OCI-LY7 (cell line): Measurements from ENCODE around the gene FLNA. TPM values are rescaled to one million over a fixed set of nuclear protein-coding genes. Genes with fewer than 3 reads are reported as not detected.

ENCODE experiments used
- BruUV-seq: library from RNA; stranded (reverse); fragments of 400-500 nt; replicated peaks from 2 replicates; lab custom pipeline; 2021; lab: Mats Ljungman, UMichigan
- CTCF ChIA-PET: fragments of 300-600 bp; sonication (Branson Sonifier 250); formaldehyde crosslinking; loops from one replicate; lab custom pipeline; 2022; ENCODE audit warnings: antibody characterized with exemption; ENCODE audit not compliant: unreplicated experiment; lab: Charles Lee
- POLR2A ChIA-PET: fragments of 300-600 bp; sonication (Branson Sonifier 250); formaldehyde crosslinking; loops from one replicate; lab custom pipeline; 2022; ENCODE audit warnings: antibody characterized with exemption; lab: Charles Lee
- DNase-seq: peaks from one replicate; pipeline ENCODE4 v3.0.0-alpha.2; 2015; ENCODE audit warnings: low spot score
- H2AFZ ChIP-seq: fragments of 200-600 bp; sonication (generic), shearing (Covaris generic); 2 replicates; pipeline ENCODE4 v1.6.1; 2014; ENCODE audit warnings: mild to moderate bottlenecking, antibody characterized with exemption, low read length, moderate library complexity
- H3K27ac ChIP-seq: fragments of 200-600 bp; sonication (generic); 2 replicates; pipeline ENCODE4 v1.5.1; 2014; ENCODE audit warnings: mixed run types, low read depth, mild to moderate bottlenecking, moderate library complexity, low read length, inconsistent platforms; ENCODE audit not compliant: poor library complexity, severe bottlenecking
- H3K36me3 ChIP-seq: fragments of 200-600 bp; sonication (generic); 2 replicates; pipeline ENCODE4 v1.6.1; 2014; ENCODE audit warnings: mild to moderate bottlenecking, antibody characterized with exemption, low read length, moderate library complexity, mixed read lengths; ENCODE audit not compliant: insufficient read depth
- H3K4me1 ChIP-seq: fragments of 200-600 bp; sonication (generic); 2 replicates; pipeline ENCODE4 v1.5.1; 2014; ENCODE audit warnings: mild to moderate bottlenecking, low read length; ENCODE audit not compliant: insufficient read depth, poor library complexity, severe bottlenecking
- H3K4me2 ChIP-seq: fragments of 200-600 bp; sonication (generic); 2 replicates; pipeline ENCODE4 v1.6.1; 2014; ENCODE audit warnings: mild to moderate bottlenecking, low read length
- H3K4me3 ChIP-seq: fragments of 200-600 bp; sonication (generic); 2 replicates; pipeline ENCODE4 v1.5.1; 2014; ENCODE audit warnings: mild to moderate bottlenecking, low read depth, low read length; ENCODE audit not compliant: poor library complexity, severe bottlenecking
- H3K79me2 ChIP-seq: fragments of 200-600 bp; sonication (generic); 2 replicates; pipeline ENCODE4 v1.6.1; 2016; ENCODE audit warnings: low read depth, mild to moderate bottlenecking, low read length, moderate library complexity, mixed read lengths; ENCODE audit not compliant: insufficient read depth
- H3K9me2 ChIP-seq: fragments of 200-600 bp; sonication (generic); 2 replicates; pipeline ENCODE4 v1.6.1; 2016; ENCODE audit warnings: mild to moderate bottlenecking, low read length, mixed read lengths; ENCODE audit not compliant: insufficient read depth
- H3K9me3 ChIP-seq: fragments of 200-600 bp; sonication (generic); 2 replicates; pipeline ENCODE4 v1.6.1; 2014; ENCODE audit warnings: mild to moderate bottlenecking, mixed run types, low read length, mixed read lengths
- H4K20me1 ChIP-seq: fragments of 200-600 bp; sonication (generic); 2 replicates; pipeline ENCODE4 v1.6.1; 2014; ENCODE audit warnings: mild to moderate bottlenecking, antibody characterized with exemption, low read length, moderate library complexity, mixed read lengths; ENCODE audit not compliant: insufficient read depth
- EZH2phosphoT487 ChIP-seq: fragments of 200-600 bp; sonication (generic); IDR thresholded peaks from 2 replicates; pipeline ENCODE4 v1.6.1; 2018; ENCODE audit warnings: low read depth, borderline replicate concordance, mild to moderate bottlenecking, mixed run types, antibody characterized with exemption, low read length, moderate library complexity, mixed read lengths
- intact Hi-C: fragments of 100-400 bp; cut with micrococcal nuclease; formaldehyde crosslinking; loops from one replicate; pipeline ENCODE4 v1.10.0; 2022; ENCODE audit not compliant: unreplicated experiment
- total RNA-seq, 2 experiments: library from RNA; depleted of rRNA in 1 of 2; stranded (reverse); fragments of >200 nt in 1 of 2; shearing (Covaris generic) in 1 of 2; gene quantifications; 2 replicates each; pipeline ENCODE4 v1.2.3, GENCODE V29; 2014 to 2022
- TF ChIP-seq, protein P1 (sequence below): fragments of 200-600 bp; sonication (generic); conservative IDR thresholded peaks from 2 replicates; pipeline ENCODE4 v1.5.1; 2014; ENCODE audit warnings: mild to moderate bottlenecking, antibody characterized with exemption, low read length, moderate library complexity, mixed read lengths

FLNA gene
- total RNA-seq, 2 experiments from 2014 or later = 78.8 to 97.7 TPM

- no peak overlapping the region for H3K27ac ChIP-seq
- no peak for TF ChIP-seq EZH2phosphoT487
- TF ChIP-seq, protein P1, sequence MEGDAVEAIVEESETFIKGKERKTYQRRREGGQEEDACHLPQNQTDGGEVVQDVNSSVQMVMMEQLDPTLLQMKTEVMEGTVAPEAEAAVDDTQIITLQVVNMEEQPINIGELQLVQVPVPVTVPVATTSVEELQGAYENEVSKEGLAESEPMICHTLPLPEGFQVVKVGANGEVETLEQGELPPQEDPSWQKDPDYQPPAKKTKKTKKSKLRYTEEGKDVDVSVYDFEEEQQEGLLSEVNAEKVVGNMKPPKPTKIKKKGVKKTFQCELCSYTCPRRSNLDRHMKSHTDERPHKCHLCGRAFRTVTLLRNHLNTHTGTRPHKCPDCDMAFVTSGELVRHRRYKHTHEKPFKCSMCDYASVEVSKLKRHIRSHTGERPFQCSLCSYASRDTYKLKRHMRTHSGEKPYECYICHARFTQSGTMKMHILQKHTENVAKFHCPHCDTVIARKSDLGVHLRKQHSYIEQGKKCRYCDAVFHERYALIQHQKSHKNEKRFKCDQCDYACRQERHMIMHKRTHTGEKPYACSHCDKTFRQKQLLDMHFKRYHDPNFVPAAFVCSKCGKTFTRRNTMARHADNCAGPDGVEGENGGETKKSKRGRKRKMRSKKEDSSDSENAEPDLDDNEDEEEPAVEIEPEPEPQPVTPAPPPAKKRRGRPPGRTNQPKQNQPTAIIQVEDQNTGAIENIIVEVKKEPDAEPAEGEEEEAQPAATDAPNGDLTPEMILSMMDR = no peak
- H3K4me2 ChIP-seq = no peak overlapping the region
- H3K79me2 ChIP-seq = no peaks in the 10 kb centered on the region
- H3K36me3 ChIP-seq = no peaks in the 10 kb centered on the region
- H3K9me2 ChIP-seq = no peaks in the 10 kb centered on the region
- H3K4me3 ChIP-seq = no peak overlapping the region
- no peaks in the 10 kb centered on the region for H3K9me3 ChIP-seq
- no peak overlapping the region for H2AFZ ChIP-seq
- no TSS peak for BruUV-seq
- intact Hi-C loops = no loop called here
- H3K4me1 ChIP-seq = peaks cover 5% of the 10 kb centered on the region
- ChIA-PET POLR2A (no interaction called here), CTCF (interaction anchor here (0.6 kb wide), 1 partner anchor 184 kb away, joined by 7 read pairs; no protein-coding TSS in a partner anchor)
- no peak for DNase-seq
- no peaks in the 10 kb centered on the region for H4K20me1 ChIP-seq
Measured at GRCh38 chrX:154313147-154313546, 61.3 kb downstream of the FLNA start.

- Histone ChIP-seq H3K36me3 (no peaks in the 10 kb centered on the region), H3K9me3 (no peaks in the 10 kb centered on the region), H3K4me2 (no peak overlapping the region), H3K4me1 (peaks cover 5% of the 10 kb centered on the region), H4K20me1 (no peaks in the 10 kb centered on the region), H2AFZ (no peak overlapping the region), H3K9me2 (no peaks in the 10 kb centered on the region), H3K27ac (no peak overlapping the region), H3K4me3 (no peak overlapping the region), H3K79me2 (no peaks in the 10 kb centered on the region)
- TF ChIP-seq EZH2phosphoT487 = no peak
- TF ChIP-seq, protein P1 = no peak
- BruUV-seq = no TSS peak
- ChIA-PET CTCF (no interaction called here), POLR2A (no interaction called here)
- intact Hi-C loops = no loop called here
- DNase-seq = no peak
Measured at GRCh38 chrX:154312116-154312515, 62.3 kb downstream of the FLNA start.

- BruUV-seq = no TSS peak
- H3K4me3 ChIP-seq = no peak overlapping the region
- no peaks in the 10 kb centered on the region for H3K9me3 ChIP-seq
- no peaks in the 10 kb centered on the region for H3K36me3 ChIP-seq
- no peaks in the 10 kb centered on the region for H3K79me2 ChIP-seq
- no peak for TF ChIP-seq EZH2phosphoT487
- TF ChIP-seq, protein P1 = no peak
- peaks cover 5% of the 10 kb centered on the region for H3K4me1 ChIP-seq
- H2AFZ ChIP-seq = no peak overlapping the region
- DNase-seq = no peak
- no peaks in the 10 kb centered on the region for H3K9me2 ChIP-seq
- POLR2A ChIA-PET = no interaction called here
- CTCF ChIA-PET = interaction anchor here (0.6 kb wide), 1 partner anchor 420 kb away, joined by 3 read pairs; no protein-coding TSS in a partner anchor
- no peak overlapping the region for H3K27ac ChIP-seq
- intact Hi-C loops = no loop called here
- H3K4me2 ChIP-seq = no peak overlapping the region
- H4K20me1 ChIP-seq = no peaks in the 10 kb centered on the region
Measured at GRCh38 chrX:154310616-154311536, 63.6 kb downstream of the FLNA start.
